Measurements from ENCODE around the gene GNS. TPM values are rescaled to one million over a fixed set of nuclear protein-coding genes. Genes with fewer than 3 reads are reported as not detected.

GNS gene
- total and polyA plus RNA-seq, 3 donors from 2014 or later: 52.4 to 87.9 (median 84.2) TPM

DNA sequence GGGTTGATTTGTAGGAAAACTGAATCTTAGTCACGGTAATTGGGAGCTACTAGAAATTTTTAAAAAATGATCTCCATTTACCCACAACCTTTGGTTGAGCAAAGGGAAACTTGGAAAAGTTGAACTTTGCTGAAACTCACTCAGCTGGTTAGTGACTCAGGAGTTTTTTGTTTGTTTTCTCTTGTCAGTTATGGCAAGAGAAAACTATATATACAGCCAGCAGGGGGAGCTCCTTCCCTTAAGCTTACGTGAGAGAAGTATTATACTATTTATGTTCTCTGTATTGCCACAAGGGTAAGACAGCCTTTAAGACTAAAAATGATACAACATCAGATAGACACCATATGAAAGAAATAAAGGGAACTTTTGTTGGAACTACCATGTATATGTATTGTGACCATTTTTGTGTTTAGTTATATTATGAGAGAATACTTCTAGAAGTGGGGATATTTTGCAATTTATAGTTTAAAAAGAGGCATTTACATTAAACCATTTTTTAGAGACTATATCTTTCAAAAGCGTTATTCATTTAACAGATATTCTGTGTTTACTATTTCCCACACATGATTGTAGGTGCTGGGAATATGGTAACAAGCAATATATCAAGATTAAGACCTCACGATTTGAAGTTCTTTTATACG is 37.1 kb upstream of the GNS start:
- TF ChIP-seq POLR2A (IDR thresholded peaks at IDR 0.05): no peak
- TF ChIP-seq, protein P1, sequence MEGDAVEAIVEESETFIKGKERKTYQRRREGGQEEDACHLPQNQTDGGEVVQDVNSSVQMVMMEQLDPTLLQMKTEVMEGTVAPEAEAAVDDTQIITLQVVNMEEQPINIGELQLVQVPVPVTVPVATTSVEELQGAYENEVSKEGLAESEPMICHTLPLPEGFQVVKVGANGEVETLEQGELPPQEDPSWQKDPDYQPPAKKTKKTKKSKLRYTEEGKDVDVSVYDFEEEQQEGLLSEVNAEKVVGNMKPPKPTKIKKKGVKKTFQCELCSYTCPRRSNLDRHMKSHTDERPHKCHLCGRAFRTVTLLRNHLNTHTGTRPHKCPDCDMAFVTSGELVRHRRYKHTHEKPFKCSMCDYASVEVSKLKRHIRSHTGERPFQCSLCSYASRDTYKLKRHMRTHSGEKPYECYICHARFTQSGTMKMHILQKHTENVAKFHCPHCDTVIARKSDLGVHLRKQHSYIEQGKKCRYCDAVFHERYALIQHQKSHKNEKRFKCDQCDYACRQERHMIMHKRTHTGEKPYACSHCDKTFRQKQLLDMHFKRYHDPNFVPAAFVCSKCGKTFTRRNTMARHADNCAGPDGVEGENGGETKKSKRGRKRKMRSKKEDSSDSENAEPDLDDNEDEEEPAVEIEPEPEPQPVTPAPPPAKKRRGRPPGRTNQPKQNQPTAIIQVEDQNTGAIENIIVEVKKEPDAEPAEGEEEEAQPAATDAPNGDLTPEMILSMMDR (IDR thresholded peaks at IDR 0.05): peak in 2 of 3 experiments; percentile 31 to 77
- Histone ChIP-seq H3K27me3 (no peaks in the 10 kb centered on the region), H3K36me3 (ENCODE audit: low read depth, missing control alignments) (no peaks in the 10 kb centered on the region), H3K4me1 (no peaks in the 10 kb centered on the region), H3K9me3 (no peaks in the 10 kb centered on the region), H3K4me3 (no peak overlapping the region), H3K27ac (no peak overlapping the region)
- WGBS, 2 donors: 59 to 63% methylated on average over 5 of the region's 5 CpGs
- intact Hi-C loops (cut with DNase I; ENCODE audit: low total_unique reads): no loop called here
- DNase-seq: peak; percentile 74

DNA sequence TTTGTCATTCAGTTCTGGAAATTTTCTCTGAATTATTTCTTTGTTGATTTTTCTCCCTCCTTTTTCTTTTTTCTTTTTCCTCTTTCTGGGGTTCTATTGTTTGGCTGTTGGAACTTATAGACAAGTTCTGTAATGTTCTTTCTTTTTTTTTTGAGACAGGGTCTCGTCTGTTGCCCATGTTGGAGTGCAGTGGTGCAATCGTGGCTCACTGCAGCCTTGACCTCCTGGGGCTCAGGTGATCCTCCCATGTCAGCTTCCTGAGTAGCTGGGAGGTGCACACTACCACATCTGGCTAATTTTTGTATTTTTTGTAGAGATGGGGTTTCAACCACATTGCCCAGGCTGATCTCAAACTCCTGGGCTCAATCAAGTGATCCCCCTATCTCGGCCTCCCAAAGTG is 35.1 kb upstream of the GNS start:
- H3K9me3 ChIP-seq: no peaks in the 10 kb centered on the region
- 66 to 71% methylated on average over 3 of the region's 3 CpGs for WGBS, 2 donors
- no peaks in the 10 kb centered on the region for H3K27me3 ChIP-seq
- TF ChIP-seq, protein P1 (IDR thresholded peaks at IDR 0.05): no peak
- no peak for TF ChIP-seq POLR2A (IDR thresholded peaks at IDR 0.05)
- no peak overlapping the region for H3K27ac ChIP-seq
- H3K4me3 ChIP-seq: no peak overlapping the region
- no peaks in the 10 kb centered on the region for H3K36me3 ChIP-seq (ENCODE audit: low read depth, missing control alignments)
- DNase-seq: no peak
- H3K4me1 ChIP-seq: no peaks in the 10 kb centered on the region
- intact Hi-C loops (cut with DNase I; ENCODE audit: low total_unique reads): no loop called here

DNA sequence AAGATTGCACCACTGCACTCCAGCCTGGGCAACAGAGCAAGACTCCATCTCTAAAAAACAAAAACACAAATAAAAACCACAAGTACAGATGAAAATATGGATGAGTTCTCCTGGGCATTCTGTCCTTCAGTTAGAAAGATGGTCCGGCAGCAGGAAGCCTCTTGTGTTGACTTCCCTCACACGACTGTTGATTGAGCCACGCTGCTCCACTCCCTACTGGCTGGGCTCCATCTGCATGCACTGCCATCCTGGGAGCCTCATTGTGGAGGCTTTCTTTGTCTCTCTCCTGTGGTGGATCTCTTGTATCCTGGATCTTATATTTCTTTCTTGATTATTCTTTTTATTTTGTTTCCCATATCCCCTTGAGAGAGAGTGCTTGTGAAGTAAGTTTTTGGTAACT is 34.4 kb upstream of the GNS start:
- WGBS, 2 donors: 76 to 86% methylated on average over 3 of the region's 3 CpGs
- no peak overlapping the region for H3K27ac ChIP-seq
- TF ChIP-seq, protein P1 (IDR thresholded peaks at IDR 0.05): no peak
- no peak for TF ChIP-seq POLR2A (IDR thresholded peaks at IDR 0.05)
- no peak for DNase-seq
- no peaks in the 10 kb centered on the region for H3K4me1 ChIP-seq
- intact Hi-C loops (cut with DNase I; ENCODE audit: low total_unique reads): no loop called here
- H3K9me3 ChIP-seq: no peaks in the 10 kb centered on the region
- H3K4me3 ChIP-seq: no peak overlapping the region
- no peaks in the 10 kb centered on the region for H3K27me3 ChIP-seq
- H3K36me3 ChIP-seq (ENCODE audit: low read depth, missing control alignments): no peaks in the 10 kb centered on the region

DNA sequence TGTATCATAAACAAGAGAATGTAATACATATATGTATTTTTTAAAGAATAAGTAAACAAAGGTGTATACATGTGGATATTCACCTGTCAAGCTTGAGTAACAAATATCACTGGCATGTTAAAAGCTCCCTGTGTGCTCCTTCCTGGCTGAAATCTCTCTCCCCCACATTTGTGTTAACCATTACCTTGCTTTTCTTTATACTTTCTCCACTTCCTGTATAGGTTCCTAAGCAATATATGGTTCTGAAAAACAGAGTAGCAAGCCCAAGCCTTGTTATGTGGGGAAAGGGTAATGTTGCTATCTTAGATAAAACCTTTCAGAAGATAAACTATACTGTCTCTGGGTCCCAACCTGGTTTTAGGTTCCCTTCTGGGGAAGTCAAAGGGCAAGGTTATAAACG is 32.9 kb upstream of the GNS start:
- H3K4me3 ChIP-seq: no peak overlapping the region
- no peaks in the 10 kb centered on the region for H3K27me3 ChIP-seq
- 88 to 92% methylated on average over 1 of the region's 1 CpG for WGBS, 2 donors
- no peak for TF ChIP-seq POLR2A (IDR thresholded peaks at IDR 0.05)
- TF ChIP-seq, protein P1 (IDR thresholded peaks at IDR 0.05): no peak
- H3K4me1 ChIP-seq: no peaks in the 10 kb centered on the region
- no peak overlapping the region for H3K27ac ChIP-seq
- no peak for DNase-seq
- intact Hi-C loops (cut with DNase I; ENCODE audit: low total_unique reads): no loop called here
- no peaks in the 10 kb centered on the region for H3K9me3 ChIP-seq
- H3K36me3 ChIP-seq (ENCODE audit: low read depth, missing control alignments): no peaks in the 10 kb centered on the region

DNA sequence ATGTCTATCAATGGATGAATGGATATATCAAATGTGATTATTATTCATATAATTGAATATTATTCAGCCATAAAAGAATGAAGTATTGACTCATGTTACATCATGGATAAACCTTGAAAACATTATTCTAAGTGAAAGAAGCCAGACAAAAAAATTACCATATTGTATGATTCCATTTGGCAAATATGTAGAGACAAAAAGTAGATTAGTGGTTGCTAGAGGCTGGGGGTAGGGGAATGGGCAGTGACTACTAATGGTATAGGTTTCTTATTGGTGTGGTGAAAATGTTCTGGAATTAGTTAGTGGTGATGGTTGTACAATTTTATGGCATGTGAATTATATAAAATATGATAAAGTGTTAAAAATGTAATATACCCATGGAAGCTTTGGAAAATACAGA is 31.8 kb upstream of the GNS start:
- intact Hi-C loops (cut with DNase I; ENCODE audit: low total_unique reads): no loop called here
- H3K27me3 ChIP-seq: no peaks in the 10 kb centered on the region
- no peak for TF ChIP-seq POLR2A (IDR thresholded peaks at IDR 0.05)
- no peaks in the 10 kb centered on the region for H3K36me3 ChIP-seq (ENCODE audit: low read depth, missing control alignments)
- no peak overlapping the region for H3K4me3 ChIP-seq
- H3K27ac ChIP-seq: no peak overlapping the region
- DNase-seq: no peak
- H3K4me1 ChIP-seq: no peaks in the 10 kb centered on the region
- H3K9me3 ChIP-seq: no peaks in the 10 kb centered on the region

Data from testis (tissue), 3 donors.